ENCODE data around the gene TTC28.
A peak's percentile ranks its signal among the peaks of the same experiment; 100 is the strongest.

The TTC28 gene

GRCh38 chr22:28440592-28441390 lies 238.8 kb downstream of the TTC28 start:
- no peak for DNase-seq (ENCODE audit: low spot score)

- no peak for DNase-seq (ENCODE audit: low spot score)
These were observed 241.4 kb downstream of the TTC28 start for GRCh38 chr22:28438183-28438768.

- DNase-seq (ENCODE audit: low spot score), result no peak
These were observed 243.7 kb downstream of the TTC28 start for GRCh38 chr22:28435982-28436381.

GRCh38 chr22:28435140-28435768 lies 244.4 kb downstream of the TTC28 start:
- DNase-seq (ENCODE audit: low spot score), result no peak

- no peak for DNase-seq (ENCODE audit: low spot score)
These were observed 249.1 kb downstream of the TTC28 start for GRCh38 chr22:28430466-28431025.

- no peak for DNase-seq (ENCODE audit: low spot score)
These were observed 249.9 kb downstream of the TTC28 start for GRCh38 chr22:28429711-28430110.

GRCh38 chr22:28428271-28428670 lies 251.4 kb downstream of the TTC28 start:
- DNase-seq (ENCODE audit: low spot score), result no peak

- no peak for DNase-seq (ENCODE audit: low spot score)
These were observed 253.1 kb downstream of the TTC28 start for GRCh38 chr22:28426346-28427132.

GRCh38 chr22:28425211-28425610 lies 254.4 kb downstream of the TTC28 start:
- DNase-seq (ENCODE audit: low spot score), result no peak

GRCh38 chr22:28424427-28425080 lies 255.1 kb downstream of the TTC28 start:
- DNase-seq (ENCODE audit: low spot score), result peak; percentile 19

- DNase-seq (ENCODE audit: low spot score), result no peak
These were observed 259.7 kb downstream of the TTC28 start for GRCh38 chr22:28419919-28420318.

- no peak for DNase-seq (ENCODE audit: low spot score)
These were observed 261.6 kb downstream of the TTC28 start for GRCh38 chr22:28418008-28418407.

- no peak for DNase-seq (ENCODE audit: low spot score)
These were observed 262.2 kb downstream of the TTC28 start for GRCh38 chr22:28417431-28417830.

- DNase-seq (ENCODE audit: low spot score), result no peak
These were observed 264.7 kb downstream of the TTC28 start for GRCh38 chr22:28414913-28415312.

GRCh38 chr22:28413612-28414399 lies 265.8 kb downstream of the TTC28 start:
- no peak for DNase-seq (ENCODE audit: low spot score)

- DNase-seq (ENCODE audit: low spot score), result no peak
These were observed 267.5 kb downstream of the TTC28 start for GRCh38 chr22:28412109-28412508.

GRCh38 chr22:28411125-28411524 lies 268.5 kb downstream of the TTC28 start:
- no peak for DNase-seq (ENCODE audit: low spot score)

- DNase-seq (ENCODE audit: low spot score), result no peak
These were observed 269.4 kb downstream of the TTC28 start for GRCh38 chr22:28410050-28410816.

- no peak for DNase-seq (ENCODE audit: low spot score)
These were observed 270.9 kb downstream of the TTC28 start for GRCh38 chr22:28408709-28409108.

GRCh38 chr22:28407645-28408044 lies 272.0 kb downstream of the TTC28 start:
- no peak for DNase-seq (ENCODE audit: low spot score)
